Chondrocyte (in vitro differentiated cells): ENCODE data around the gene SLC9A2. TPM values are rescaled to one million over a fixed set of nuclear protein-coding genes. Genes with fewer than 3 reads are reported as not detected.

ENCODE experiments used
- DNase-seq: peaks from one replicate; pipeline ENCODE4 v3.0.0; 2021; ENCODE audit warnings: mixed read lengths, low spot score
- H3K27ac Mint-ChIP-seq: one replicate; pipeline ENCODE4 v1.8.0; 2021; ENCODE audit warnings: mild to moderate bottlenecking, moderate library complexity, mixed read lengths; ENCODE audit not compliant: unreplicated experiment
- H3K27me3 Mint-ChIP-seq: 2 replicates; pipeline ENCODE4 v1.8.0; 2021; ENCODE audit warnings: low read depth, mixed read lengths
- H3K36me3 Mint-ChIP-seq: 2 replicates; pipeline ENCODE4 v1.8.0; 2021; ENCODE audit warnings: low read depth, mixed read lengths
- H3K4me1 Mint-ChIP-seq: 2 replicates; pipeline ENCODE4 v1.8.0; 2021; ENCODE audit warnings: low read depth, mild to moderate bottlenecking, mixed read lengths
- H3K4me3 Mint-ChIP-seq: one replicate; pipeline ENCODE4 v1.8.0; 2021; ENCODE audit warnings: mild to moderate bottlenecking, moderate library complexity, mixed read lengths; ENCODE audit not compliant: unreplicated experiment
- H3K9me3 Mint-ChIP-seq: 2 replicates; pipeline ENCODE4 v1.8.0; 2021; ENCODE audit warnings: low read depth, mixed read lengths
- CTCF ChIP-seq: fragments of 200-600 bp; sonication (generic); IDR thresholded peaks from 2 replicates; pipeline ENCODE4 v1.5.0; 2021; ENCODE audit warnings: antibody characterized with exemption, mild to moderate bottlenecking, moderate library complexity
- total RNA-seq: library from RNA; stranded (reverse); gene quantifications from 3 replicates; pipeline ENCODE4 v1.2.1, GENCODE V29; 2021

The SLC9A2 gene
- total RNA-seq, 1 donor from 2014 or later = not detected

DNA sequence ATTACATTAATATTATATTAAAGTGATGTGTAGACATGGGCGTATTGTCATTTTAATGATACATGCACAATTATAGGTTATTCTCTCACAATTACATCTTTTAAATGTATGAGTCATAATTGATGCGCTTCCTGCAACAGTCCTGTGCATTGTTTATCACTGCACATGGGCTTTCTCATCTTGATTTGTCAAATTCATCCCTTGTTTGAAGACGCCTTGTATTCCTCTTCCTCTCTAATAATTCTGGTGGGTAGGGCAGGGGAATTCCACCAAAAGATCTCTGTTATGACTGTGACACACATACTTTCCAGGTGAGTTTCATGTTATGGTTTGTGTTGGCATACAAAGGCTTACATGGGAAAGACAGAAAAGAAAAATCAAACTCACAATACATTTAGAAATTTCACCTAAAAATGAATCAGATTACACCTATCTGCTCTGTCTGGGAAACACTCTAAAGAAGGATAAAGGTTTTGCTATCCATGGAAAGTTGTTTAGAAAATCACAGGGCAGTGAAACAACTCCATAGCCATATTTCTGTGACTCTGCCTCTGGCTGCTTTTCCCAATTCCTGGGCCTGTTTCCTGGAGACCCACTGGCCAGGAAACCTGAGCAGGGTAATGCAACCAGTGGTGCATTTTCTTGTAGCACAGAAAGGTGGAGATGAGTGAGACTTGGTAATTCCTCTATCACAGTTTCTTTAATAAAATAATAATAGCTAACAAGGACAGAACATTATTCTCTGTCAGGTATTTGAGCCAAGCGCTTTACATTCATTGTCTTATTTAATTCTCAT lies 13.2 kb downstream of the SLC9A2 start:
- H3K27me3 Mint-ChIP-seq = peaks cover 14% of the 10 kb centered on the region
- no peak for DNase-seq
- no peak for TF ChIP-seq CTCF
- no peaks in the 10 kb centered on the region for H3K9me3 Mint-ChIP-seq
- no peaks in the 10 kb centered on the region for H3K36me3 Mint-ChIP-seq
- no peaks in the 10 kb centered on the region for H3K4me1 Mint-ChIP-seq
- no peak overlapping the region for H3K4me3 Mint-ChIP-seq
- no peak overlapping the region for H3K27ac Mint-ChIP-seq

GRCh38 chr2:102634831-102635241 lies 15.5 kb downstream of the SLC9A2 start:
- H3K4me1 Mint-ChIP-seq = no peaks in the 10 kb centered on the region
- H3K4me3 Mint-ChIP-seq = no peak overlapping the region
- H3K9me3 Mint-ChIP-seq = no peaks in the 10 kb centered on the region
- H3K36me3 Mint-ChIP-seq = no peaks in the 10 kb centered on the region
- TF ChIP-seq CTCF = no peak
- no peak overlapping the region for H3K27ac Mint-ChIP-seq
- H3K27me3 Mint-ChIP-seq = peaks cover 20% of the 10 kb centered on the region
- DNase-seq = no peak

DNA sequence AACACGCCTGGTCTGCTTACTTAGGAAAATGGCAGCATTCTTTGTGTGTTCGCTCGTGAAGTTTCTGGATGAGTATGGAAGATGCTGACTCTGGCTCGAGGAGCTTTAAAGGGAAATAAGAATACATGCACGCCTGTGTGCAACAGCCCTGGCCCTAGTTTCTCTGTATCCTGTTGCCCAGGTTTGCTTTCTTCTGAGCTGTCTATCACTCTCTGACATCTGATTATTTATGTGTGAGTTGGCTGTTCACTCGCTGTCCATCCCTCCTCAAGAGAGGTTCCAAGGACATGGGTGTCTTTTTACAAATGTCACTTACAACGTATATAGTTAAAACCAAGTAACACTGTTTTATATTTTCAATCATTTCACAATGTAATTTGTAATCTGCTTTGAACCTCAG lies 16.0 kb downstream of the SLC9A2 start:
- no peaks in the 10 kb centered on the region for H3K4me1 Mint-ChIP-seq
- no peaks in the 10 kb centered on the region for H3K9me3 Mint-ChIP-seq
- H3K27me3 Mint-ChIP-seq = peaks cover 20% of the 10 kb centered on the region
- TF ChIP-seq CTCF = no peak
- H3K36me3 Mint-ChIP-seq = no peaks in the 10 kb centered on the region
- no peak for DNase-seq
- no peak overlapping the region for H3K4me3 Mint-ChIP-seq
- H3K27ac Mint-ChIP-seq = no peak overlapping the region

- no peaks in the 10 kb centered on the region for H3K9me3 Mint-ChIP-seq
- TF ChIP-seq CTCF = no peak
- no peak overlapping the region for H3K4me3 Mint-ChIP-seq
- H3K27ac Mint-ChIP-seq = no peak overlapping the region
- H3K27me3 Mint-ChIP-seq = peaks cover 21% of the 10 kb centered on the region
- H3K36me3 Mint-ChIP-seq = no peaks in the 10 kb centered on the region
- no peak for DNase-seq
- no peaks in the 10 kb centered on the region for H3K4me1 Mint-ChIP-seq
Measured at GRCh38 chr2:102636283-102636907, 17.0 kb downstream of the SLC9A2 start.

GRCh38 chr2:102637358-102637757 lies 18.0 kb downstream of the SLC9A2 start:
- Mint-ChIP-seq H3K4me1 (no peaks in the 10 kb centered on the region), H3K4me3 (no peak overlapping the region), H3K36me3 (no peaks in the 10 kb centered on the region), H3K27me3 (peaks cover 21% of the 10 kb centered on the region), H3K9me3 (no peaks in the 10 kb centered on the region), H3K27ac (no peak overlapping the region)
- no peak for TF ChIP-seq CTCF
- DNase-seq = no peak
